HUES6 (cell line): ENCODE results near the gene PLCG2.

Experiments
- H3K27ac ChIP-seq: 2 replicates; pipeline ENCODE4 v1.7.0; 2013; ENCODE audit warnings: low read depth, mild to moderate bottlenecking, low read length, inconsistent platforms
- H3K27me3 ChIP-seq: 2 replicates; pipeline ENCODE4 v1.6.1; 2013; ENCODE audit warnings: low read length; ENCODE audit not compliant: control insufficient read depth, insufficient read depth
- H3K36me3 ChIP-seq: 2 replicates; pipeline ENCODE4 v1.6.1; 2013; ENCODE audit warnings: low read length; ENCODE audit not compliant: control insufficient read depth, insufficient read depth
- H3K4me1 ChIP-seq: 2 replicates; pipeline ENCODE4 v1.6.1; 2013; ENCODE audit warnings: low read length; ENCODE audit not compliant: control insufficient read depth, insufficient read depth
- H3K4me3 ChIP-seq: 2 replicates; pipeline ENCODE4 v1.5.1; 2013; ENCODE audit warnings: low read depth, low read length
- H3K9ac ChIP-seq: one replicate; pipeline ENCODE4 v1.6.1; 2013; ENCODE audit warnings: mild to moderate bottlenecking, low read length
- H3K9me3 ChIP-seq: 2 replicates; pipeline ENCODE4 v1.6.1; 2013; ENCODE audit warnings: low read depth, low read length; ENCODE audit not compliant: control insufficient read depth, insufficient read depth

The PLCG2 gene

DNA sequence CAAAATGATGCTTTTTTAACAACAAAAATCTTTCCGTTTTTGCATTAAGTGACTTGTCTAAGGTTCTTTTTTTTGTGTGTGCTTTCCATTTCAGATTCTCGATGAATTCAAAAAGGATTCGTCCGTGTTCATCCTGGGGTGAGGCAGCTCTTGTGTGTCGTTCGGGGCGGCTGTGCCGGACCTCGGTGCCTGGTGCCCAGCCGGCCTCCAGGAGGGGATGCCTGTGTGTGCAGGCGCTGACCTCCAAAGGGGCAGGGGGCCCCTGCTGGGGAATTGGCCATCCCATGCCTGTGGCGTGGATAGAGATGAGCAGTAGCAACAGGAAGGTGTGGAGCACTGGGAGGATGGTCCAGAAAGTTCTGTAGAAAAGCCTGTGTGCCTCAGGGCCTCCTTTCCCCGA, 101.7 kb downstream of the PLCG2 start:
- H3K4me1 ChIP-seq: peaks cover 9% of the 10 kb centered on the region
- no peak overlapping the region for H3K9ac ChIP-seq
- H3K27ac ChIP-seq: no peak overlapping the region
- no peak overlapping the region for H3K4me3 ChIP-seq
- no peaks in the 10 kb centered on the region for H3K9me3 ChIP-seq
- no peaks in the 10 kb centered on the region for H3K36me3 ChIP-seq
- no peaks in the 10 kb centered on the region for H3K27me3 ChIP-seq

DNA sequence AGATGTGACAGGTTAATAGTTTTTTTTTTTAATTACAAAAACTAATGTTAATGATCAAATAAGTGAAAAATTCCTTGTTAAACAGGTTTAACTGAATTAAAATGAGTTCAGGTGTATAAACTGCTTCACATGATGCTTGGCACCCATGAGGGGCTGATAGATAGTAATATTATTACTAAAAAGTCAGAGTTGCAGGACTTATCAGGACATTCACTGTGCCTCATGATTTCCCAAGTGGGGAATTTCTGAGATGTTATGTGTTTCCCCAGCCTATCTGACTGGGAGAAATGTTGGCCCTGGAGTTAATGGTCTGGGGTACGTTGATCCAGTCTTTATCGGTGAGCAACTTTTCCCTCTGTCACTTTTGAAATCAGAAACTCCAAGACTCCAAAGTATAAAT, 102.1 kb downstream of the PLCG2 start:
- Histone ChIP-seq H3K27ac (no peak overlapping the region), H3K9ac (no peak overlapping the region), H3K36me3 (no peaks in the 10 kb centered on the region)

DNA sequence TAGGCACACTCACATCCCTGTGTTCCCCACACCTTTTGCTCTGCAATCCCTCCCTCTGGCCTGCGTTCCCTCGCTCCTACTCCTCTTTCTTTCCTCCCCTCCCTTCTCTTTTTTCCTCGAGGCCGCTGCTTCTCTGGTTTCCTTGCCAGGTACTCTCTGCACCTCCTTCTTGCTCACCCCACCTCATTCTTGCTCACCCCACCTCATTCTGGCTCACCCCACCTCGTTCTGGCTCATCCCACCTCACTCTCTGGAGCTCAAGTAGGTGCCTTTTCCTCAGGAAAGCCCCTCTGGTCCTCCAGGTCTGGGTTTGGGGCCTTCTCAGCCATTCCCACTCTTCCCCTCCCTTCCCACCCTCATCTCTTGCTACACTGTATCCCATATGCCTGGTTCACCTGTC, 103.5 kb downstream of the PLCG2 start:
- H3K9me3 ChIP-seq: no peaks in the 10 kb centered on the region
- no peak overlapping the region for H3K27ac ChIP-seq
- H3K36me3 ChIP-seq: no peaks in the 10 kb centered on the region
- peaks cover 9% of the 10 kb centered on the region for H3K4me1 ChIP-seq
- H3K27me3 ChIP-seq: no peaks in the 10 kb centered on the region
- H3K9ac ChIP-seq: no peak overlapping the region
- no peak overlapping the region for H3K4me3 ChIP-seq

More for the DNA sequence above, 102.1 kb downstream of the PLCG2 start:
- Histone ChIP-seq H3K4me3 (no peak overlapping the region), H3K9me3 (no peaks in the 10 kb centered on the region), H3K27me3 (no peaks in the 10 kb centered on the region), H3K4me1 (peaks cover 9% of the 10 kb centered on the region)

DNA sequence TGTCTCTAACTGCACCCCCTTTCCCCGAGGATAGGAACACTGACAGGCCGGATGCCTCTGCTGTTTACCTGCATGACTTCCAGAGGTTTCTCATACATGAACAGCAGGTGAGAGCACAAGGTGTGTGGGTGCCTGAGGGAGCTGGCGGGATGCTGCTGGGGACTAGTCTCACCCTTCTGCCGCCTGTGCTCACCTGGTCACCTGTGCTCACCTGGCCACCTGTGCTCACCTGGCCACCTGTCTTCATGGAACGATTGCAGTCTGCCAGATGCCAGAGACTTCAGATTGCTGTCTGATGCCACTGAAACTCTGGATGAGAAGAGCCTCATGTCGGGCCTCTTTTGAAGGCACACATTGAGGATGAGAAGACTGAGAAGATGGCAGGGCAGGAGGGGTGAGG, 104.1 kb downstream of the PLCG2 start:
- Histone ChIP-seq H3K4me1 (peaks cover 9% of the 10 kb centered on the region), H3K9me3 (no peaks in the 10 kb centered on the region), H3K4me3 (no peak overlapping the region), H3K36me3 (no peaks in the 10 kb centered on the region), H3K27me3 (no peaks in the 10 kb centered on the region), H3K27ac (no peak overlapping the region), H3K9ac (no peak overlapping the region)

DNA sequence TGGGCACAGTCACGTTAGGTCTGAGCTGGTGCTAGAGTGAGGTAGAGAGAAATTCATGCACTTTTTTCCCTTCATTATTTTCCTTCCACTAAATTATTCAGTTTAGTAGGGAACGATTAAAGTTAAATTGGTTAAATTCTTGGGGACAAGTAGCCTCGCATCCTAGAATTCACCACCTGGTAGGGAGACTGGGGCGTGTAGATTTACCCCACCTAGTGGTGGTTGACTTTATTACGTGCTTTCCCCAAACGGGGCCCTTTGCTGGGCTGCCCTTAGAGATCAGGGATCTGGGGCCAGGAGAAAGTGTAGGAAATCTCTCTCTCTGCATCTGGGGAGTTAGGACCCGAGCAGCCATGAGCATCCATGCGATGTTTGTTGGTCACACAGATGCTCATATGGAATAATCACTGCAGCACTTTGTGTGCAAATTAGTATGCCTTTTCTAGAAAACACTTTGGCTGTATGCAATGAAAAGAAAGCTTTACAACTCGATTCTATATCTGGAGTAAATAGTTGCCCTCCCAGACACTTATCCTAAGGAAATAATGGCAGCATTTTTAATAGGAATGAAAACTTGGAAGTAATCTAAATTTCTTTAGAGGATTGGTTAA, 107.0 kb downstream of the PLCG2 start:
- Histone ChIP-seq H3K9me3 (no peaks in the 10 kb centered on the region), H3K27me3 (no peaks in the 10 kb centered on the region), H3K4me3 (no peak overlapping the region), H3K4me1 (peaks cover 3% of the 10 kb centered on the region; the same call in 1 of the 2 replicates), H3K9ac (no peak overlapping the region), H3K27ac (no peak overlapping the region), H3K36me3 (no peaks in the 10 kb centered on the region)

DNA sequence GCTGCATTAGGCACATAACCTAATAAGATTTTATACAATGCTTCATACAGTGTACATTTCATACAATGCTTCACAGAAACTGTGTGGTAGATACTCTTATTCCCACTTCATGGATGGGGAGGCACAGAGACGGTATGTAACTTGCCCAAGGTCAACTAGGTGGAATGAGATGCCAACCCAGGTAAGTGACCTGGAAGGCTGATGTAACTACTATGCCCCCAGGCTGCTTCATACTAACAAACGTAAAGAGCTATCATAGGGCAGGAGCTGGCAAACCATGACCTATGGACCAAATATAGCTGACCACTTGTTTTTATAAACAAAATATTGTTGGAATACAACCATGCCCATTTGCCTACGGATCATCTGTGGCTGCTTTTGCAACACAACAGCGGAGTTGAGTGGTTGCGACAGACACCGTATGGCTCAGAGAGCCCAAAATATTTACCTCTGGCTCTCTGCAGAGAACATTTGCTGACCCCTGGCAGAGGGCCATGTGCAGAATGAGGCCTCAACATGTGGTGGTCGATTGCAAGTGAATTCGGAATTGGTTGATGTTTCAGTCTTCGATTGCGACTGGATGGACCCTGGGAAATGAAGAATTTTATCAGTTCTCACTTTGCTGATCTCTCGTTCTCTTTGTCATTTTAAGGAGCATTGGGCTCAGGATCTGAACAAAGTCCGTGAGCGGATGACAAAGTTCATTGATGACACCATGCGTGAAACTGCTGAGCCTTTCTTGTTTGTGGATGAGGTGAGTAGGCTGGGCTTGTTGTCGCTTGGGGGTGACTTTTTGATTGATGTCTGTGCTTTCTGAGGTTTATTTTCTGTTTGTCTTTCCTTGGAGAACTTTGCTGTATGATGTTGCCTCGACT, 109.7 kb downstream of the PLCG2 start:
- Histone ChIP-seq H3K4me1 (peaks cover 3% of the 10 kb centered on the region; the same call in 1 of the 2 replicates), H3K36me3 (no peaks in the 10 kb centered on the region), H3K27ac (no peak overlapping the region), H3K27me3 (no peaks in the 10 kb centered on the region), H3K9me3 (no peaks in the 10 kb centered on the region), H3K4me3 (no peak overlapping the region), H3K9ac (no peak overlapping the region)

DNA sequence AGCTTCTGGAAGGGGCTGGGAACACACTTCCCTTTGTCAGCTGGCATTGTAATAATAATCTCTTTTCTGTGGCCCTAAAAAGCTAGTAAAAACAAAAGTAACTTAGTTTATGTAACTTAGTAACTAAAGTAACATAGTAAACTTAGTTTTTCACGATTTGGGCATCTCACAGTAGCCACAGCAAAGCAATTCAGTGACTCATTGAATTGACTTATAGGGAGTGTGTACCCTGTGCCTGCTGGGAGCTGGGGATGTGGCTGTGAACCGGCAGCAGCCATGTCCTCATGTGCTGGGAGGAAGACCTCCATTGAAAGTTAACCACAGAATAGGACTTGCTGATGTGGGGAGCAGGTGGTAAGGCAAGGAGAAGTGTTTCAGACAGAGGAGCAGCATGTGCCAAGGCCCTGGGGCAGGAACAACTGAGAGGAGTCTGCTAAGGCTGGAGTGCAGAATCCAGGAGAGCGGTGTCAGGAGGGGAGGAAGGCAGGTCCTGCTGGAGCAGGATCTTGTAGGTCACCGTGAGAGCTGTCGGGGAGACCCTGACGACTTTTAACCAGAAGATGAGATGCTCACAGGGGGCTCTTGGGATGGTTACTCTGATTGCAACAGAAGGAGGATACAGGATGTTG, 112.8 kb downstream of the PLCG2 start:
- H3K4me1 ChIP-seq: peaks cover 3% of the 10 kb centered on the region; the same call in 1 of the 2 replicates
- H3K27ac ChIP-seq: no peak overlapping the region
- no peaks in the 10 kb centered on the region for H3K36me3 ChIP-seq
- no peak overlapping the region for H3K4me3 ChIP-seq
- H3K9ac ChIP-seq: no peak overlapping the region
- no peaks in the 10 kb centered on the region for H3K9me3 ChIP-seq
- H3K27me3 ChIP-seq: no peaks in the 10 kb centered on the region

DNA sequence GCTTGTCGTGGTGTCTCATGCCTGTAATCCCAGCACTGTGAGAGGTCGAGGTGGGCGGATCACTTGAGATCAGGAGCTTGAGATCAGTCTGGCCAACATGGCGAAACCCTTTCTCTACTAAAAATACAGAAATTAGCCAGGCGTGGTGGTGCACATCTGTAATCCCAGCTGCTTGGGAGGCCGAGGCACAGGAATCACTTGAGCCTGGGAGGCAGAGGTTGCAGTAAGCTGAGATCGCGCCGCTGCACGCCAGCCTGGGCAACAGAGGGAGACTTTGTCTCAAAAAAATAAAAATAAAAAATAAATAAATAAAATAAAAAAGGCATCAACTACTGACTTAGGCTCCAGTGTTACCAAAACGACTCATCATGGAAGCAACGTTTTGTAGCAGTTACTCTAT, 115.5 kb downstream of the PLCG2 start:
- Histone ChIP-seq H3K36me3 (no peaks in the 10 kb centered on the region), H3K27ac (no peak overlapping the region), H3K4me3 (no peak overlapping the region), H3K9ac (no peak overlapping the region), H3K9me3 (no peaks in the 10 kb centered on the region), H3K27me3 (no peaks in the 10 kb centered on the region), H3K4me1 (peaks cover 3% of the 10 kb centered on the region; the same call in 1 of the 2 replicates)

DNA sequence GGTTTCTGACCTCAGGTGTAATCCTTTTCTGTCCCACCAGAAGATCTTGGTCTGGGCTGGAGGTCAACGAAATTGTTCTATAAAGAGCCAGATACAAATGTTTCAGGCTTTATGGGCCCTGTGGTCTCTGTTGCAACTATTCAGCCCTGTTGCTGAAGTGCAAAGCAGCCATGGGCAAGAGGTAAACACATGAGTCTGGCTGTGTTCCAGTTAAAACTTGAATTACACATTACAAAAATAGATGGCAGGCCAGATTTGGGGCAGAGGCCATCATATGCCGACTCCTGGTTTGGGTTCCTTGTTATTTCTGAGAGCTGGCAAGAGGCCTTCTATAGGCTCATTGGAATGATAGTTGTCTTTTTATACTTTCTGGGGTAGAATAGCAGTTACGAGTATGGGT, 117.8 kb downstream of the PLCG2 start:
- Histone ChIP-seq H3K4me3 (no peak overlapping the region), H3K9me3 (no peaks in the 10 kb centered on the region), H3K9ac (no peak overlapping the region), H3K27ac (no peak overlapping the region), H3K27me3 (no peaks in the 10 kb centered on the region), H3K4me1 (no peaks in the 10 kb centered on the region), H3K36me3 (no peaks in the 10 kb centered on the region)

DNA sequence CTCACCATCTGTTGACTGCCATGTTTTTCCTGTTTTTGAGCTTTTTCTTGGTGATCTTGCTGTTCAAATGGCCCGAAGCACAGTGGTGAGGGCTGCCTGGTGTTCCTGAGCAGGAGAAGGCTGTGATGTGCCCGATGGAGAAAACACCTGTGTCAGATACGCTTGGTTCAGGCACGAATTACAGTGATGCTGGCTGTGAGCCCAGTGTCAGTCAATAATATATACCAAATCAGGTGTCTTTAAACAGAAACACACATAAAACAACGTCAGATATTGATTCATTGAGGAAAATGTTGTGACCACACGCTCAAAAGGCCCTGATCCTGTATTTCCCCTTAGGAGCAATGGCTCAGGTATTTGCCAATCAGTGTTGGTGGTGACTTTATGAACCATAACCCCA, 120.5 kb downstream of the PLCG2 start:
- Histone ChIP-seq H3K36me3 (no peaks in the 10 kb centered on the region; the same call in 1 of the 2 replicates), H3K27me3 (no peaks in the 10 kb centered on the region), H3K27ac (no peak overlapping the region), H3K4me3 (no peak overlapping the region), H3K9me3 (peaks cover 10% of the 10 kb centered on the region), H3K9ac (no peak overlapping the region), H3K4me1 (no peaks in the 10 kb centered on the region)

DNA sequence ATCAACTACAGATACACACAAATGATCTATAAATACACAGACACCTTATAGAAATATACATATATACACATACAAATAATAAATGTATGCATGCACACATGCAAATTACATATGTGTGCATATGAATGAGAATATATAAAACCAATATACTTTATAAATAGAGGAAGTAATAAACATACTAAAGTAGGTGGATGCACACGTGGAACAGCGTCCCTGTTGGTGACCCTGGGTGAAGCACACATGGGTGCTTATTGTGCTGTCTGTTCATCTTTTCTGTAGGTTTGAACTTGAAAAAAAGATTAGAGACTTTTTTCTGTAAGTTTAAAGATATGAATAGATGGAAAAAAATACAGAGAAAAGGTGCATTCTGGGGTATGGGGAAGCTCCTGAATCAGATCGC, 120.9 kb downstream of the PLCG2 start:
- Histone ChIP-seq H3K36me3 (no peaks in the 10 kb centered on the region; the same call in 1 of the 2 replicates), H3K4me3 (no peak overlapping the region), H3K27me3 (no peaks in the 10 kb centered on the region), H3K9ac (no peak overlapping the region), H3K4me1 (no peaks in the 10 kb centered on the region), H3K9me3 (peaks cover 10% of the 10 kb centered on the region), H3K27ac (no peak overlapping the region)
